Measurements from ENCODE around the gene SDK1.

DNA sequence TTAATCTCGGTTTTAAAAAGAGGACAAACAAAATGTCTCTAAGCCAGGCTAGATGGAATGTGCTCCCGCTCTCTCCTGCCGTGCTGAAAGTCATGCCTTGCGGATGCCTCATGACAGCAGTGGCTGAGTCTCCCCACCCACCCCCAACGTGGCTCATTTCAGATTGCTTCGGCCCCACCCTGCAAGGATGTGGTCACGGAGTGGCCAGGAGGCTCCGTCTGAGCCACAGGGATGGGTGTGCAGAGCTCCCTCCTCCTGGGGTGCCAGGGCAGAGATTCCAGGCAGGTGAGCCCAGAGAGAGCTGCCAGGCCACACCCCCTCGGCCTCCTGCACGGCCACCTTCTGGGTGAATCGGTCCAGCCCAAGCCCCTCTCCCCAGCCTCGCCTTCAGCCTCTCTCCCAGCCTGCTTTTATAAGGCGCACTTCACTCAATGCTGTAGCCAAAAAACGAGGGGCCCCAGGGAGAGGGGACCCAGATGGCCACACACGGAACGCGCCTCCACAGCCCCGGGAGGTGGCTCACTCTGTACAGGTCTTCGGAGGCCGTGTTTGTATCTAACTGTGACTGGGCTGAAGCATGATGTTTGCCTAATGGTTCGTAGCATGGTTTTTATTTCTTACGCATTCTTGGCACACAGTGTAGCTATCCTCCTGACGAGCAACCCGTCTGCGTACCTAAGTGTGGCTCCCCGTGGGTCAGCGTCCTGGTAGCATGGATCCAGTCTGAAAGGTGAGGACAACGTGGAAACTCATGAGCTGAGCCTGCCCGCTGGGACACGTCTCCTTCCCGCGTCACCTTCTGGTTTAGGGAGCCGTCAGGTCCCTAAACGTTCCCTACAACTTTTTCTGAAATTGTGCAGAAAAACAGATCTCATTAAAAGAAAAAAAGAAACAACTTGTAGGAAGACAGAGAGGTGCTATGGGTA lies 967.3 kb downstream of the SDK1 start:
- TF ChIP-seq, protein P1, sequence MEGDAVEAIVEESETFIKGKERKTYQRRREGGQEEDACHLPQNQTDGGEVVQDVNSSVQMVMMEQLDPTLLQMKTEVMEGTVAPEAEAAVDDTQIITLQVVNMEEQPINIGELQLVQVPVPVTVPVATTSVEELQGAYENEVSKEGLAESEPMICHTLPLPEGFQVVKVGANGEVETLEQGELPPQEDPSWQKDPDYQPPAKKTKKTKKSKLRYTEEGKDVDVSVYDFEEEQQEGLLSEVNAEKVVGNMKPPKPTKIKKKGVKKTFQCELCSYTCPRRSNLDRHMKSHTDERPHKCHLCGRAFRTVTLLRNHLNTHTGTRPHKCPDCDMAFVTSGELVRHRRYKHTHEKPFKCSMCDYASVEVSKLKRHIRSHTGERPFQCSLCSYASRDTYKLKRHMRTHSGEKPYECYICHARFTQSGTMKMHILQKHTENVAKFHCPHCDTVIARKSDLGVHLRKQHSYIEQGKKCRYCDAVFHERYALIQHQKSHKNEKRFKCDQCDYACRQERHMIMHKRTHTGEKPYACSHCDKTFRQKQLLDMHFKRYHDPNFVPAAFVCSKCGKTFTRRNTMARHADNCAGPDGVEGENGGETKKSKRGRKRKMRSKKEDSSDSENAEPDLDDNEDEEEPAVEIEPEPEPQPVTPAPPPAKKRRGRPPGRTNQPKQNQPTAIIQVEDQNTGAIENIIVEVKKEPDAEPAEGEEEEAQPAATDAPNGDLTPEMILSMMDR (IDR thresholded peaks at IDR 0.05; ENCODE audit: borderline replicate concordance, extremely low read depth, low read length, poor library complexity, severe bottlenecking): no peak
- TF ChIP-seq EZH2 (IDR thresholded peaks at IDR 0.05; ENCODE audit: borderline replicate concordance, low read depth, low read length, severe bottlenecking): no peak
